ENCODE measurements around the gene IL1RAPL2. TPM values are rescaled to one million over a fixed set of nuclear protein-coding genes. Genes with fewer than 3 reads are reported as not detected.

Gene IL1RAPL2
- polyA plus RNA-seq, 2 donors: not detected

- 68 to 89% methylated on average over 2 of the region's 2 CpGs for WGBS, 2 donors
Measured at GRCh38 chrX:105274091-105274490, 708.1 kb downstream of the IL1RAPL2 start.

DNA sequence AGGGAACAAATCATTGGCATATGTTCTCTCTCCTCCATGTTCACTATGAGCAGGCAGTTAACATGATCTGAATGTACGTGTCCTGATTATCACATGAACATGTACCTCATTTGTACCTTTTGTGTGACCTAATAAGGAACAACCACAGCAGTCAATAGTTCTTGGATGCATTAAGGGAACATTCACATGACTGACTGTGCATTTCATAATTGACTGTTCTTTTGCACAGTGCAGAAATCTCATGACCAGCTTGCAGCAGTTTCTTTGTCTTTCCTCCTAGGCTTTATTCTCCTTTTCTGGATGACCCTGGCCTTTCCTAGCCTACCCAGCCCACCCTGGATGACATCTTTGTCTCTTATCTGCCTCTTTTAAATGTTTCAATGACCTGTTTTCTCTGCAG, 711.1 kb downstream of the IL1RAPL2 start:
- WGBS, 2 donors: 75 to 88% methylated on average over 1 of the region's 1 CpG
- Histone ChIP-seq H3K27me3 (ENCODE audit: control insufficient read depth in 1 of 2, insufficient read depth in 2 of 2, low read length in 2 of 2) (peaks cover 0 to 4% of the 10 kb centered on the region in 2 donors), H3K27ac (ENCODE audit: low read depth in 2 of 2, low read length in 1 of 2) (no peak overlapping the region), H3K4me3 (ENCODE audit: low read depth in 1 of 2, low read length in 2 of 2) (no peak overlapping the region), H3K36me3 (ENCODE audit: control insufficient read depth in 2 of 2, insufficient read depth in 2 of 2, low read length in 1 of 2) (no peaks in the 10 kb centered on the region), H3K4me1 (ENCODE audit: control insufficient read depth in 2 of 2, insufficient read depth in 2 of 2, low read length in 1 of 2) (no peaks in the 10 kb centered on the region), H3K9me3 (ENCODE audit: control insufficient read depth in 2 of 2, insufficient read depth in 1 of 2, low read depth in 1 of 2, low read length in 1 of 2) (no peaks in the 10 kb centered on the region)

More at GRCh38 chrX:105274091-105274490, 708.1 kb downstream of the IL1RAPL2 start:
- Histone ChIP-seq H3K27me3 (ENCODE audit: control insufficient read depth in 1 of 2, insufficient read depth in 2 of 2, low read length in 2 of 2) (peaks cover 0 to 4% of the 10 kb centered on the region in 2 donors), H3K36me3 (ENCODE audit: control insufficient read depth in 2 of 2, insufficient read depth in 2 of 2, low read length in 1 of 2) (no peaks in the 10 kb centered on the region), H3K9me3 (ENCODE audit: control insufficient read depth in 2 of 2, insufficient read depth in 1 of 2, low read depth in 1 of 2, low read length in 1 of 2) (no peaks in the 10 kb centered on the region), H3K4me1 (ENCODE audit: control insufficient read depth in 2 of 2, insufficient read depth in 2 of 2, low read length in 1 of 2) (no peaks in the 10 kb centered on the region), H3K27ac (ENCODE audit: low read depth in 2 of 2, low read length in 1 of 2) (no peak overlapping the region), H3K4me3 (ENCODE audit: low read depth in 1 of 2, low read length in 2 of 2) (no peak overlapping the region)

GRCh38 chrX:105282077-105282476, 716.1 kb downstream of the IL1RAPL2 start:
- no peaks in the 10 kb centered on the region for H3K36me3 ChIP-seq (ENCODE audit: control insufficient read depth in 2 of 2, insufficient read depth in 2 of 2, low read length in 1 of 2)
- H3K4me1 ChIP-seq (ENCODE audit: control insufficient read depth in 2 of 2, insufficient read depth in 2 of 2, low read length in 1 of 2): no peaks in the 10 kb centered on the region
- H3K4me3 ChIP-seq (ENCODE audit: low read depth in 1 of 2, low read length in 2 of 2): no peak overlapping the region
- H3K27me3 ChIP-seq (ENCODE audit: control insufficient read depth in 1 of 2, insufficient read depth in 2 of 2, low read length in 2 of 2): peaks cover 0 to 3% of the 10 kb centered on the region in 2 donors
- WGBS, 2 donors: 32 to 48% methylated on average over 1 of the region's 1 CpG
- H3K9me3 ChIP-seq (ENCODE audit: control insufficient read depth in 2 of 2, insufficient read depth in 1 of 2, low read depth in 1 of 2, low read length in 1 of 2): no peaks in the 10 kb centered on the region
- no peak overlapping the region for H3K27ac ChIP-seq (ENCODE audit: low read depth in 2 of 2, low read length in 1 of 2)

DNA sequence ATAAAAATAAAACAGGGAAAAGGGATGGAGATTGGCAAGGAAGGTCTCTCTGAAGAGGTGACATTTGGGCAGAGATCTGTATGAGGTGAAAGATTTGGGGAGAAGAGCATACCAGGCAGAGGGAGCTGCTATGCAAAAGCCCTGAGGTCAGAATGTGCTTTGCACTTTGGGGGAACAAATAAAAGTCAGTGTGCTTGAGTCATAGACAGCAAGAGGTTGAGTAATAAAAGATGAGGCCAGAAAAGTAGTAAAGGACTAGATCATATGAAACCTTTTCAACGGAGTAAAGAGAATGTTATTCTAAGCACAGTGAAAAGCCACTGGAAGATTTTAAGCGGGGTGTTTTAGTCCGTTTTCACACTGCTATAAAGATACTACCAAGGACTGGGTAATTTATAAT, 731.0 kb downstream of the IL1RAPL2 start:
- Histone ChIP-seq H3K4me3 (ENCODE audit: low read depth in 1 of 2, low read length in 2 of 2) (no peak overlapping the region), H3K27me3 (ENCODE audit: control insufficient read depth in 1 of 2, insufficient read depth in 2 of 2, low read length in 2 of 2) (peaks cover 0 to 3% of the 10 kb centered on the region in 2 donors), H3K36me3 (ENCODE audit: control insufficient read depth in 2 of 2, insufficient read depth in 2 of 2, low read length in 1 of 2) (no peaks in the 10 kb centered on the region), H3K9me3 (ENCODE audit: control insufficient read depth in 2 of 2, insufficient read depth in 1 of 2, low read depth in 1 of 2, low read length in 1 of 2) (no peaks in the 10 kb centered on the region), H3K27ac (ENCODE audit: low read depth in 2 of 2, low read length in 1 of 2) (no peak overlapping the region), H3K4me1 (ENCODE audit: control insufficient read depth in 2 of 2, insufficient read depth in 2 of 2, low read length in 1 of 2) (no peaks in the 10 kb centered on the region)
- 67 to 89% methylated on average over 3 of the region's 3 CpGs for WGBS, 2 donors

DNA sequence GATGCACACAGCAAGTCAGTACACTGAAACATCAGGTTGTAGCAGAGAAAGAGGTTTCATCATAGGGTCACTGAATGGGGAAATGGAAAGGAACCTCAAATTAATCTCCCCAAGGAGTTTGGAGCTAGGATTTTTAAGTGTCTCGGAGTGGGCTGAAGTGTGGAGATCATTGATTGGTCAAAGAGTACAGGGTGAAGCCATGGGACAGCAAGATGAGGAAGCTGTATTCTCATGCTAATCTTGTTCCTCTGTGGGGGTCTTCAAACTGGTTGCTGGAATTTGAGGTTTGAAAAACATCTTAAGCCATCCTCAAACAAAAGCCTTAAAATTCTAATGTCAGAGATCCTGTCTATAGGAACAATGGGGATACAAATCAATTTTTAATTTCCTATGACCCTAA, 733.3 kb downstream of the IL1RAPL2 start:
- H3K4me1 ChIP-seq (ENCODE audit: control insufficient read depth in 2 of 2, insufficient read depth in 2 of 2, low read length in 1 of 2): no peaks in the 10 kb centered on the region
- H3K9me3 ChIP-seq (ENCODE audit: control insufficient read depth in 2 of 2, insufficient read depth in 1 of 2, low read depth in 1 of 2, low read length in 1 of 2): peaks cover 0 to 4% of the 10 kb centered on the region in 2 donors
- H3K27me3 ChIP-seq (ENCODE audit: control insufficient read depth in 1 of 2, insufficient read depth in 2 of 2, low read length in 2 of 2): peaks cover 0 to under 1% of the 10 kb centered on the region in 2 donors
- H3K27ac ChIP-seq (ENCODE audit: low read depth in 2 of 2, low read length in 1 of 2): no peak overlapping the region
- H3K36me3 ChIP-seq (ENCODE audit: control insufficient read depth in 2 of 2, insufficient read depth in 2 of 2, low read length in 1 of 2): no peaks in the 10 kb centered on the region
- 78 to 80% methylated on average over 1 of the region's 1 CpG for WGBS, 2 donors
- no peak overlapping the region for H3K4me3 ChIP-seq (ENCODE audit: low read depth in 1 of 2, low read length in 2 of 2)

DNA sequence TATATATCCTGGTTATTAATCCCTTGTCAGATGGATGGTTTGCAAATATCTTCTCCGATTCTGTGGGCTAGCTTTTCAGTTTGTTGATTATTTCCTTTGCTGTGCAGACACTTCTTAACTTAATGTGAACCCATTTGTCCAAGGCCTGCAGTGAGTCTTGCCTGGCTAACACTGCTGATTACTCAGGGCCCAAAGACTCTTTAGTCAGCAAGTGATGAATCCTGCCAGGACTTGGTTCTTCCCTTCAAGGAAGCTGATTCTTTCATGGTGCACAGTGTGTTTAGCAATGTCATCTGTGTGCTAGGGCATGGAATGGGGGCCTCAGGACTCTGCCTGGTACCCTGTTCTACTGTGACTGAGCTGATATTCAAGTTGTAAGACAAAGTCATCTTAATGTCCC, 736.2 kb downstream of the IL1RAPL2 start:
- H3K36me3 ChIP-seq (ENCODE audit: control insufficient read depth in 2 of 2, insufficient read depth in 2 of 2, low read length in 1 of 2): no peaks in the 10 kb centered on the region
- 67 to 77% methylated on average over 1 of the region's 1 CpG for WGBS, 2 donors
- H3K27me3 ChIP-seq (ENCODE audit: control insufficient read depth in 1 of 2, insufficient read depth in 2 of 2, low read length in 2 of 2): no peaks in the 10 kb centered on the region

GRCh38 chrX:105307762-105308161, 741.8 kb downstream of the IL1RAPL2 start:
- no peaks in the 10 kb centered on the region for H3K4me1 ChIP-seq (ENCODE audit: control insufficient read depth in 2 of 2, insufficient read depth in 2 of 2, low read length in 1 of 2)
- no peaks in the 10 kb centered on the region for H3K36me3 ChIP-seq (ENCODE audit: control insufficient read depth in 2 of 2, insufficient read depth in 2 of 2, low read length in 1 of 2)
- H3K27ac ChIP-seq (ENCODE audit: low read depth in 2 of 2, low read length in 1 of 2): no peak overlapping the region
- H3K27me3 ChIP-seq (ENCODE audit: control insufficient read depth in 1 of 2, insufficient read depth in 2 of 2, low read length in 2 of 2): no peaks in the 10 kb centered on the region
- no peak overlapping the region for H3K4me3 ChIP-seq (ENCODE audit: low read depth in 1 of 2, low read length in 2 of 2)
- WGBS, 2 donors: 50% methylated on average over 1 of the region's 1 CpG
- no peaks in the 10 kb centered on the region for H3K9me3 ChIP-seq (ENCODE audit: control insufficient read depth in 2 of 2, insufficient read depth in 1 of 2, low read depth in 1 of 2, low read length in 1 of 2)

More for the DNA sequence above, 736.2 kb downstream of the IL1RAPL2 start:
- H3K27ac ChIP-seq (ENCODE audit: low read depth in 2 of 2, low read length in 1 of 2): no peak overlapping the region
- H3K4me3 ChIP-seq (ENCODE audit: low read depth in 1 of 2, low read length in 2 of 2): no peak overlapping the region
- no peaks in the 10 kb centered on the region for H3K4me1 ChIP-seq (ENCODE audit: control insufficient read depth in 2 of 2, insufficient read depth in 2 of 2, low read length in 1 of 2)
- H3K9me3 ChIP-seq (ENCODE audit: control insufficient read depth in 2 of 2, insufficient read depth in 1 of 2, low read depth in 1 of 2, low read length in 1 of 2): peaks cover 0 to 4% of the 10 kb centered on the region in 2 donors

DNA sequence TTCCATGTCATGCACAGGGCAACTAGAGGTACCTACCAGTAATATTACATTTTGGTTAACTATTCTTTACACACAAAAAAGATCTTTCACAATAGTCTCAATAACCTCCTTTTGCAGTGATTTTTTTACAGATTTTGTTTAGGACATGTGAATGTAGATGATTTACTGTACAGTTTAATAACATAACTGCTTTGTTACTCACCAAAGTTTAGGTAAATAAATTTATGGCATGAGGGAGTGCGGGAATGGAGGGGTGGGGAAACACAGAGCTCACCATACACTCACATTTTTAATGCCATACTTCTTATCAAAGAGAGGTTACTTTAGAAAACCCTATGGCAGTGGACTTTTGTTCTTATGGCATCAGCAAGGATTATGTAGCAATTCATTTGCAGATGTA, 747.6 kb downstream of the IL1RAPL2 start:
- Histone ChIP-seq H3K4me1 (ENCODE audit: control insufficient read depth in 2 of 2, insufficient read depth in 2 of 2, low read length in 1 of 2) (no peaks in the 10 kb centered on the region), H3K36me3 (ENCODE audit: control insufficient read depth in 2 of 2, insufficient read depth in 2 of 2, low read length in 1 of 2) (no peaks in the 10 kb centered on the region), H3K27me3 (ENCODE audit: control insufficient read depth in 1 of 2, insufficient read depth in 2 of 2, low read length in 2 of 2) (no peaks in the 10 kb centered on the region), H3K27ac (ENCODE audit: low read depth in 2 of 2, low read length in 1 of 2) (no peak overlapping the region), H3K9me3 (ENCODE audit: control insufficient read depth in 2 of 2, insufficient read depth in 1 of 2, low read depth in 1 of 2, low read length in 1 of 2) (no peaks in the 10 kb centered on the region), H3K4me3 (ENCODE audit: low read depth in 1 of 2, low read length in 2 of 2) (no peak overlapping the region)
- WGBS, 2 donors: 39 to 58% methylated on average over 1 of the region's 1 CpG

DNA sequence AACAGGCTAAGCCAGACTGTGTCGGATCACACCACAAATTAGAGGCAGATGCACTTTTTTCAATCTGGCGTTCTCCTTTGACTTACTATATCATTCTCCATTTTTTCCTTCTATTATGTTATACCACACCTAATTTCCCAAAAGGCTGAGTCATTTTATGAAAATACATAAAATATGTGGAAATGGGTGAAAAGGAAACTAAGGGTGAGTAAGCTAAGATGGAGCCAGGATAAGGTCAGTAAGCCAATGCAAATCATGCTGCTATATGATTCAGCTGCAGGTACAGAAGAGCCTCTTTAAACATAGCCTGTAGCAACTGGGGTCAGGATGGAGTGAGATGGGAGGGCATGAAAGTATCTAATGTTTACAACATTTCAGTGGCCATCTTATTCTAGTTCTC, 748.5 kb downstream of the IL1RAPL2 start:
- Histone ChIP-seq H3K9me3 (ENCODE audit: control insufficient read depth in 2 of 2, insufficient read depth in 1 of 2, low read depth in 1 of 2, low read length in 1 of 2) (no peaks in the 10 kb centered on the region), H3K27ac (ENCODE audit: low read depth in 2 of 2, low read length in 1 of 2) (no peak overlapping the region), H3K4me3 (ENCODE audit: low read depth in 1 of 2, low read length in 2 of 2) (no peak overlapping the region), H3K36me3 (ENCODE audit: control insufficient read depth in 2 of 2, insufficient read depth in 2 of 2, low read length in 1 of 2) (no peaks in the 10 kb centered on the region), H3K27me3 (ENCODE audit: control insufficient read depth in 1 of 2, insufficient read depth in 2 of 2, low read length in 2 of 2) (no peaks in the 10 kb centered on the region), H3K4me1 (ENCODE audit: control insufficient read depth in 2 of 2, insufficient read depth in 2 of 2, low read length in 1 of 2) (no peaks in the 10 kb centered on the region)
- WGBS, 2 donors: 80 to 82% methylated on average over 2 of the region's 2 CpGs

GRCh38 chrX:105315248-105315647, 749.2 kb downstream of the IL1RAPL2 start:
- Histone ChIP-seq H3K4me1 (ENCODE audit: control insufficient read depth in 2 of 2, insufficient read depth in 2 of 2, low read length in 1 of 2) (no peaks in the 10 kb centered on the region), H3K27me3 (ENCODE audit: control insufficient read depth in 1 of 2, insufficient read depth in 2 of 2, low read length in 2 of 2) (no peaks in the 10 kb centered on the region), H3K4me3 (ENCODE audit: low read depth in 1 of 2, low read length in 2 of 2) (no peak overlapping the region), H3K36me3 (ENCODE audit: control insufficient read depth in 2 of 2, insufficient read depth in 2 of 2, low read length in 1 of 2) (no peaks in the 10 kb centered on the region), H3K9me3 (ENCODE audit: control insufficient read depth in 2 of 2, insufficient read depth in 1 of 2, low read depth in 1 of 2, low read length in 1 of 2) (no peaks in the 10 kb centered on the region), H3K27ac (ENCODE audit: low read depth in 2 of 2, low read length in 1 of 2) (no peak overlapping the region)
- 52 to 67% methylated on average over 1 of the region's 1 CpG for WGBS, 2 donors

All from esophagus (tissue), 2 donors.